ENCODE data around the gene GNAS.

DNA sequence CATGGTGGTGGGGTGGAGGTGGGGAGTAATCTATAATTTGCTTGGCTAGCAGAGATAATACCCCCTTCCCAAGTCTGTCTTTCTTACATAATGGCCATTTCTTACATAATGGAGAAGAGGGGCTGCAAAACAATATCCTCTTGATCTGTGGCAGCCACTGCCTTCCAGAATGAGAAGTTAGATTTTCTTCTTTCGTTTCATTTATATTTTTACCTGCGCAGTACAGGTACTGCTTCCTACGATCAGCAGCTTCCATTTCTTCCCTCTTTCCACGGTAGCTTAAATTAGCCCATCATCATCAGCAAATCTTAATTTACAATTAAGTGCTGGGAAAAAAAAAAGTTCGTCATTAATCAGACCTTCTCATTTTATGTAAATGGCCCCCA, 30.2 kb downstream of the GNAS start:
- TF ChIP-seq SMARCA5 (IDR thresholded peaks at IDR 0.05) = no peak
- no peak for TF ChIP-seq TCF7 (IDR thresholded peaks at IDR 0.05; ENCODE audit: borderline replicate concordance)
- TF ChIP-seq, protein P1, sequence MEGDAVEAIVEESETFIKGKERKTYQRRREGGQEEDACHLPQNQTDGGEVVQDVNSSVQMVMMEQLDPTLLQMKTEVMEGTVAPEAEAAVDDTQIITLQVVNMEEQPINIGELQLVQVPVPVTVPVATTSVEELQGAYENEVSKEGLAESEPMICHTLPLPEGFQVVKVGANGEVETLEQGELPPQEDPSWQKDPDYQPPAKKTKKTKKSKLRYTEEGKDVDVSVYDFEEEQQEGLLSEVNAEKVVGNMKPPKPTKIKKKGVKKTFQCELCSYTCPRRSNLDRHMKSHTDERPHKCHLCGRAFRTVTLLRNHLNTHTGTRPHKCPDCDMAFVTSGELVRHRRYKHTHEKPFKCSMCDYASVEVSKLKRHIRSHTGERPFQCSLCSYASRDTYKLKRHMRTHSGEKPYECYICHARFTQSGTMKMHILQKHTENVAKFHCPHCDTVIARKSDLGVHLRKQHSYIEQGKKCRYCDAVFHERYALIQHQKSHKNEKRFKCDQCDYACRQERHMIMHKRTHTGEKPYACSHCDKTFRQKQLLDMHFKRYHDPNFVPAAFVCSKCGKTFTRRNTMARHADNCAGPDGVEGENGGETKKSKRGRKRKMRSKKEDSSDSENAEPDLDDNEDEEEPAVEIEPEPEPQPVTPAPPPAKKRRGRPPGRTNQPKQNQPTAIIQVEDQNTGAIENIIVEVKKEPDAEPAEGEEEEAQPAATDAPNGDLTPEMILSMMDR (IDR thresholded peaks at IDR 0.05 in 2 of 3, conservative IDR thresholded peaks at IDR 0.05 in 1 of 3; ENCODE audit: control insufficient read depth in 2 of 3, extremely low read depth in 1 of 3, insufficient read depth in 1 of 3, low read depth in 3 of 3, low read length in 3 of 3) = no peak
